Nephron (organoid): Measurements from ENCODE around the gene PLPP7.
A peak's percentile ranks its signal among the peaks of the same experiment; 100 is the strongest.
"Not testable (repeated sequence)": the region's sequence is repeated elsewhere in the genome, so short reads cannot be mapped to it uniquely, and the experiment has no call there.

Experiments
- H3K27ac Mint-ChIP-seq, 3 experiments: 2 replicates each; pipeline ENCODE4 v1.8.0; 2020; ENCODE audit warnings: mixed read lengths in 3 of 3, mild to moderate bottlenecking in 2 of 3, moderate library complexity in 1 of 3
- H3K27me3 Mint-ChIP-seq: 2 replicates; pipeline ENCODE4 v1.8.0; 2021; ENCODE audit warnings: low read depth, mild to moderate bottlenecking, moderate library complexity, mixed read lengths
- H3K36me3 Mint-ChIP-seq: 2 replicates; pipeline ENCODE4 v1.8.0; 2020; ENCODE audit warnings: low read depth, mixed read lengths
- H3K4me1 Mint-ChIP-seq: 2 replicates; pipeline ENCODE4 v1.8.0; 2020; ENCODE audit warnings: mixed read lengths
- H3K4me3 Mint-ChIP-seq, 3 experiments: 2 replicates each; pipeline ENCODE4 v1.8.0; 2020; ENCODE audit warnings: mild to moderate bottlenecking in 3 of 3, mixed read lengths in 3 of 3, moderate library complexity in 2 of 3
- H3K9me3 Mint-ChIP-seq: 2 replicates; pipeline ENCODE4 v1.8.0; 2020; ENCODE audit warnings: mixed read lengths
- CTCF ChIP-seq, 3 experiments: fragments of 200-600 bp; sonication (generic); IDR thresholded peaks; one replicate each; pipeline ENCODE4 v1.5.0; 2021; ENCODE audit warnings: antibody characterized with exemption in 3 of 3; ENCODE audit not compliant: unreplicated experiment in 3 of 3

The PLPP7 gene

GRCh38 chr9:131264231-131264630 is 25.3 kb upstream of the PLPP7 start:
- Mint-ChIP-seq H3K27me3 (peaks cover 4% of the 10 kb centered on the region), H3K4me1 (peaks cover 17% of the 10 kb centered on the region), H3K9me3 (no peaks in the 10 kb centered on the region), H3K27ac (no peak overlapping the region), H3K4me3 (no peak overlapping the region), H3K36me3 (no peaks in the 10 kb centered on the region)
- TF ChIP-seq CTCF (IDR thresholded peaks at IDR 0.05; ENCODE audit: unreplicated experiment in 3 of 3): no peak

GRCh38 chr9:131266266-131267229 is 23.0 kb upstream of the PLPP7 start:
- peak overlapping the region in 1 of 3 experiments; percentile 56 for H3K27ac Mint-ChIP-seq
- no peaks in the 10 kb centered on the region for H3K36me3 Mint-ChIP-seq
- TF ChIP-seq CTCF (IDR thresholded peaks at IDR 0.05; ENCODE audit: unreplicated experiment in 3 of 3): no peak
- H3K9me3 Mint-ChIP-seq: no peaks in the 10 kb centered on the region
- peaks cover 28% of the 10 kb centered on the region for H3K4me1 Mint-ChIP-seq
- peak overlapping the region in 1 of 3 experiments; percentile 3 for H3K4me3 Mint-ChIP-seq
- H3K27me3 Mint-ChIP-seq: peaks cover 4% of the 10 kb centered on the region

DNA sequence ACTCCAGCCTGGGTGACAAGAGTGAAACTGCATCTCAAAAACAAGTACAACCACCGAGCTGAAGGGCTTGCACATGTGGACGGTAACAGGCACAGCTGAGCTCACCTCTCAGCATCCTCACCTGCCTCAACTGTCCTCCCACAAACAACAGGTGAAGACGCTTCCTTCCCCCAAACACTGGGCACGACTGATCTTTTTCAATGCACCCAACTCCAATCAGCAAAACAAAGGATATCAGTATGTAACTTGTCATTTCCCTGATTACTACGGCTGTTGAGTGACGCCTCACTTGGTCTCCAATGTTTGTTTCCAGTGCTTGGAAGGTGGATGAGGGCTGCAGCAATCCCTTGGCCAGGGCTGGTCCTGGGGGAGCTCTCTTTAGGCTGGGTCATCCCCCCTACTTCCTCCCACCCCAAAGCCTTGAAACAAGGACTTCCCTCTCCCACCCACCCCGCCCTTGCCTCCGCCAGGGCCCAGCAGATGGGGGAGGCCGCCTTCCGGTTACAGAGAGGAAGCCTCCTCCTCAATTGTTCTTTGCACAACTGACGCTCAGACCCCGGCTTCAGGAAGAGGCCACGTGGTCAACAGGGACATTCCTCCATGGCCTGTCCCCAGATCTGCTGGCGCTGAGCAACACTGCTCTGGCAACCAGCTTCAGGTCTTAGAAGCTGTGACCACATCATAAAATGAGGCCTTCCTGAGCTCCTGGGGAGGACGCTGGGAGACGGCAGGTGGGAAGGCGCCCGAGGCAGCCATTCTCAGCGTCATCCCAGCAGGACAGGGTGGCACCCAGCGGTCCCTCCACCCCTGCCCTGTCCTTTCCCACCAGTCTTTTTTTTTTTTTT is 19.1 kb upstream of the PLPP7 start:
- Mint-ChIP-seq H3K4me1 (peaks cover 25% of the 10 kb centered on the region), H3K27me3 (peaks cover 24% of the 10 kb centered on the region), H3K36me3 (no peaks in the 10 kb centered on the region), H3K4me3 (peak overlapping the region in 2 of 3 experiments; percentile 0 to 56), H3K9me3 (no peaks in the 10 kb centered on the region), H3K27ac (no peak overlapping the region)
- TF ChIP-seq CTCF (IDR thresholded peaks at IDR 0.05; ENCODE audit: unreplicated experiment in 3 of 3): no peak

DNA sequence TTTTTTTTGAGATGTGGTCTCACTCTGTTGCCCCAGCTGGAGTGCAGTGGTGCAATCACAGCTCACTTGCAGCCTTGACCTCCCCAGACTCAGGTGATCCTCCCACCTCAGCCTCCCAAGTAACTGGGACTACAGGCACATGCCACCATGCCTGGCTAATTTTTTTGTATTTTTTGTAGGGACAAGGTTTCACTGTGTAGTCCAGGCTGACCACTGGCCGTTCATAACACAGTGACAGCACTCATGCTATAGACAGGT is 18.6 kb upstream of the PLPP7 start:
- H3K27me3 Mint-ChIP-seq: peaks cover 29% of the 10 kb centered on the region
- H3K9me3 Mint-ChIP-seq, H3K27ac Mint-ChIP-seq, H3K36me3 Mint-ChIP-seq: not testable (repeated sequence)
- H3K4me3 Mint-ChIP-seq: peak overlapping the region in 2 of 3 experiments; percentile 8 to 48
- H3K4me1 Mint-ChIP-seq: peaks cover 25% of the 10 kb centered on the region

- Mint-ChIP-seq H3K36me3 (no peaks in the 10 kb centered on the region), H3K27ac (no peak overlapping the region), H3K9me3 (no peaks in the 10 kb centered on the region), H3K27me3 (peaks cover 34% of the 10 kb centered on the region), H3K4me1 (peaks cover 20% of the 10 kb centered on the region), H3K4me3 (peak overlapping the region in 2 of 3 experiments; percentile 66 to 74)
- no peak for TF ChIP-seq CTCF (IDR thresholded peaks at IDR 0.05; ENCODE audit: unreplicated experiment in 3 of 3)
Measured at GRCh38 chr9:131271506-131271931, 18.0 kb upstream of the PLPP7 start.

- H3K27ac Mint-ChIP-seq: no peak overlapping the region
- H3K27me3 Mint-ChIP-seq: peaks cover 34% of the 10 kb centered on the region
- no peaks in the 10 kb centered on the region for H3K9me3 Mint-ChIP-seq
- H3K4me3 Mint-ChIP-seq: peak overlapping the region in 2 of 3 experiments; percentile 50 to 74
- TF ChIP-seq CTCF (IDR thresholded peaks at IDR 0.05; ENCODE audit: unreplicated experiment in 3 of 3): no peak
- H3K36me3 Mint-ChIP-seq: no peaks in the 10 kb centered on the region
- H3K4me1 Mint-ChIP-seq: peaks cover 20% of the 10 kb centered on the region
Measured at GRCh38 chr9:131272212-131272611, 17.3 kb upstream of the PLPP7 start.
